GM12875 (cell line): Measurements from ENCODE around the gene STAT4.
A peak's percentile ranks its signal among the peaks of the same experiment; 100 is the strongest.

Experiments used
- H3K4me3 ChIP-seq: one replicate; pipeline ENCODE4 v1.5.1; 2011; ENCODE audit warnings: low read depth, low read length, control low read depth
- CTCF ChIP-seq: IDR thresholded peaks from 2 replicates; pipeline ENCODE4 v1.5.1; 2011; ENCODE audit warnings: low read depth, mild to moderate bottlenecking, control low read depth, inconsistent platforms, low read length, moderate library complexity, borderline replicate concordance; ENCODE audit not compliant: insufficient read depth

Gene STAT4

GRCh38 chr2:191167766-191168165 lies 17.0 kb upstream of the STAT4 start:
- TF ChIP-seq CTCF: no peak
- no peak overlapping the region for H3K4me3 ChIP-seq

DNA sequence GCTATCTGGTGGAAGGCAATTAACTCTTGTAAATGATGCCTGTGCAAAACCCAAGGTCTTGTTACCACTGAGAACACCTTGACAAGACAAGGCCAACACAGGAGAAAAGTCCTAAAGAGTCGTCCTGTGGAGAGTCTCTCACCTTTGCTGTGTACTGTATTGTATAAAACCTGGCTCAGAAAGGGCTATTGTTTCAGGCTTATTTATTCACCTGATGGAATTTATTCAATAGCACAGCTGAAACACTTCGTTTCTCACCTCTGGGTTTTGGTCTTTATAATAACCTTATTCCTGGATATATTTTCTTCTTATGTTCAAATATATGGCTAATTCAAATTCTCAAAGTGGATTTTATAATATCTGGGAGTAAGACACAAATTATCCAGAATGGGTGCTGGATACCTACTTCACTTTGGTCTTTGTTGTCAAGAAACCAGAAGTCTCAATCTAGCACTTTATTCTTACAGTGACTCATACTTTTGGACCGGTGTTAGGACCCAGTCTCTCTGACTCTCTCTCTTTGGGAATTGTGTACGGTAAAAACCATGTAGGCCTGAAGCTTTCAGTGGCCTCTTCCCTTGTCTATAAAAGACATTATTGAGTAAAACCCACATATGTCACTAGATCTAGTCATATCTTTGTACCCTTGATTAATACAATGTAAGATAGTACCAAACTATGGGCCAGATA lies 16.1 kb upstream of the STAT4 start:
- H3K4me3 ChIP-seq: no peak overlapping the region
- TF ChIP-seq CTCF: no peak

DNA sequence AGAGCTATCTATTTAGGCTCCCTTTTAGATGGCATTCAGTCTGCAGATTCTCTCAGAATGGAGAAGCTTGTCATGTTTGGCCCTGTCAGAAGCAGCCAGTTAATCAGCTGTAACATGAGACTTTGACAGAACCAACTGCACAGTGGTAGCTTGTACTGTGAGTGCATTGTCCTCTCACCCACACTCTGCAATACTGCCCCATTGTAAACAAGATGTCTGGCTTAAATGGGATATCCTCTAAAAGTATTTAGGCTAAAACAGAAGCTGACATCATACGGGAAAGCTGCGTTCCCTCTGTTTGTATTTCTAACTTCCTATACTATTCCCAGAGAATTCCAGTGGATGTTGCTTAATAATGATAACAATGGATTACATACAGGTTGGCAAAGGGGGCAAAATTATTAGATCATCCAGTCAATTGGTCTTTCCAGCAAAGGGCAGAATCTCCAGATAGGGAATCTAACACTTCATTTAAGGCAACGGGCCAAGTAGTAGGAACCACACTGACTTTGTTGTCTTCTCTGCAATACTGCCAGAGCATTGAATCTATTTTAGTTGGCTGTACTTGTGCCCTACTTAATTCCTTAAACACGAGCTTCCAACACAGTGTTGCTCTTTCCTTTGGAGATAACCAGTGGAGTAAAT lies 15.4 kb upstream of the STAT4 start:
- TF ChIP-seq CTCF: no peak
- no peak overlapping the region for H3K4me3 ChIP-seq

GRCh38 chr2:191165176-191165643 lies 14.4 kb upstream of the STAT4 start:
- peak; percentile 49; the same call in 1 of the 2 replicates for TF ChIP-seq CTCF

DNA sequence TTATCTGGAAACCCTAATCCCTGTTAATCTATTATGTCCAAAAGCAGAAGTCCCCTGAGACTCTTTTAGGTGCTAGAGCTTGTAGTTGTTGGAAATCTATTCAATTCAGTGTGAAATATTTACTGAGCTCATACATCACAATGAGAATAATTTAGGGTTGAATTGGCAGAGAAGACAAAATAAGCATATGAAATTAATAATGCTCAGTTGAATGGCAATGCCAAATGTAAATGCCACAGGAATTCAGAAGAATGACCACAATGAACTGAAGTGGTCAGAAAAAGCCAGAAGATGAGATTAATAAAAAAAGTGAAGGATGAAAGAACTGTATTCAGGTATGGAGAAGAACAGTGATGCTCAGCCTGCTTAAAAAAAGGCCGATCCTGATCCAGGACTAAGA lies 8.0 kb upstream of the STAT4 start:
- no peak overlapping the region for H3K4me3 ChIP-seq
- TF ChIP-seq CTCF: no peak

More at GRCh38 chr2:191165176-191165643, 14.4 kb upstream of the STAT4 start:
- no peak overlapping the region for H3K4me3 ChIP-seq

- TF ChIP-seq CTCF: no peak
- H3K4me3 ChIP-seq: no peak overlapping the region
These were observed 7.4 kb upstream of the STAT4 start for GRCh38 chr2:191158193-191158592.

DNA sequence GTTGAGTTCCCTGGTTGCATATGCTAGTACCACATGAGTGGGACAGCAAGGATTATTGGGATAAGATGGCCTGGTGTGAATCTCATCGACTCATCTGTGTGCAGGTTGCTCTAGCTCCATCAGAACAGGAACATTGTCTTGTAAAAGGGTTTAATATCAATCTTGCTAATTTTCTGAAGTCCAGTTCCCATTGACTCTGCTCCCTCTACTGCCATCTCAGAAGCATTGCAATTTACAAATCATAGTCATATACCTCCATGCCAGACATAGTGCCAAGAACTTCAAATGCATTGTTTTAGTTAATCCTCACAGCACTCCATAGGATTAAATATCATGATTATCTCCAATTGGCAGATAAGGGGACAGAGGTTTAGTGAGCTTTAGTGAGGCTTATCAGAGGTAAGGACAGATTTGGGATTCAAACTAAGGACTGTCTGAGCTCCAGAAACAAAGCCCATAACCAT lies 4.8 kb upstream of the STAT4 start:
- peak; percentile 66 for TF ChIP-seq CTCF

More for the DNA sequence above, 4.8 kb upstream of the STAT4 start:
- H3K4me3 ChIP-seq: no peak overlapping the region
